Lower leg skin (tissue), 4 donors: ENCODE data around the gene CX3CR1. TPM values are rescaled to one million over a fixed set of nuclear protein-coding genes. Genes with fewer than 3 reads are reported as not detected.

Source experiments
- DNase-seq, 2 donors: peaks; one replicate each; pipeline ENCODE4 v3.0.0-alpha.2; 2019; ENCODE audit warnings: low spot score in 2 of 2
- H3K4me3 ChIP-seq: fragments of 200-600 bp; sonication (generic); 2 replicates; pipeline ENCODE4 v1.5.1; 2017; ENCODE audit warnings: mild to moderate bottlenecking, low read depth; ENCODE audit not compliant: poor library complexity, severe bottlenecking
- CTCF ChIP-seq, 3 donors: fragments of 450-650 bp; IDR thresholded peaks; one replicate each; pipeline ENCODE4 v1.5.1; 2016; ENCODE audit warnings: antibody characterized with exemption in 3 of 3, mild to moderate bottlenecking in 3 of 3, moderate library complexity in 2 of 3
- POLR2A ChIP-seq, 2 donors: fragments of 450-650 bp; IDR thresholded peaks; one replicate each; pipeline ENCODE4 v1.6.1; 2016 to 2017; ENCODE audit warnings: antibody characterized with exemption in 2 of 2, mild to moderate bottlenecking in 1 of 2, moderate library complexity in 1 of 2
- WGBS, 2 donors: methylation state at CpG; one replicate each; pipeline ENCODE4 v1.1.5; 2018; 5-methylcytosine and 5-hydroxymethylcytosine counted together
- intact Hi-C: fragments of 100-400 bp; cut with DNase I; formaldehyde crosslinking; loops from one replicate; pipeline ENCODE4 v1.15.0; 2023; ENCODE audit warnings: low total_unique reads
- total RNA-seq, 4 donors: library from RNA; depleted of rRNA; stranded (reverse); fragments of >200 nt; gene quantifications; one replicate each; pipeline ENCODE4 v1.1.0, GENCODE V29; 2016

Gene CX3CR1
- total RNA-seq, 4 donors from 2014 or later = 0.23 to 1.5 (median 0.97) TPM

GRCh38 chr3:39224288-39224687, 55.5 kb downstream of the CX3CR1 start:
- TF ChIP-seq POLR2A (IDR thresholded peaks at IDR 0.05) = no peak
- no peak for TF ChIP-seq CTCF (IDR thresholded peaks at IDR 0.05)
- intact Hi-C loops = no loop called here
- no peak overlapping the region for H3K4me3 ChIP-seq
- DNase-seq = no peak
- WGBS, 2 donors = 83 to 85% methylated on average over 2 of the region's 2 CpGs

DNA sequence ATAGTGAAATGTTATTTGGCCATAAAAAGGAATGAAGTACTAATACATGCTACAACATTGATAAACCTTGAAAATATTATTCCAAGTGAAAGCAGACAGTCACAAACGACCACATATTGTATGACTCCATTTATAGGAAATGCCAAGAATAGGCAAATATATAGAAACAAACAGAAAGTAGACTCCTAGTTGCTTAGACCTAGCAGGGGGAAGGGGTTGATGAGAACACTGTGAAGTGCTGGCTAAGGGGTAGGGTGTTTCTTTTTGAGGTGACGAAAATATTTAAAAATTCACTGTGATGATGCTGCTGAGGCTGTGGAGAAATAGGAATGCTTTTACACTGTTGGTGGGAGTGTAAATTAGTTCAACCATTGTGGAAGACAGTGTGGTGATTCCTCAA, 56.9 kb downstream of the CX3CR1 start:
- TF ChIP-seq CTCF (IDR thresholded peaks at IDR 0.05) = no peak
- no peak for TF ChIP-seq POLR2A (IDR thresholded peaks at IDR 0.05)
- no peak for DNase-seq
- H3K4me3 ChIP-seq = no peak overlapping the region
- intact Hi-C loops = no loop called here
- 75 to 79% methylated on average over 2 of the region's 2 CpGs for WGBS, 2 donors

GRCh38 chr3:39222462-39222861, 57.4 kb downstream of the CX3CR1 start:
- no peak for DNase-seq
- TF ChIP-seq POLR2A (IDR thresholded peaks at IDR 0.05) (no peak), CTCF (IDR thresholded peaks at IDR 0.05) (no peak)
- 78 to 81% methylated on average over 1 of the region's 1 CpG for WGBS, 2 donors
- intact Hi-C loops = no loop called here
- no peak overlapping the region for H3K4me3 ChIP-seq

DNA sequence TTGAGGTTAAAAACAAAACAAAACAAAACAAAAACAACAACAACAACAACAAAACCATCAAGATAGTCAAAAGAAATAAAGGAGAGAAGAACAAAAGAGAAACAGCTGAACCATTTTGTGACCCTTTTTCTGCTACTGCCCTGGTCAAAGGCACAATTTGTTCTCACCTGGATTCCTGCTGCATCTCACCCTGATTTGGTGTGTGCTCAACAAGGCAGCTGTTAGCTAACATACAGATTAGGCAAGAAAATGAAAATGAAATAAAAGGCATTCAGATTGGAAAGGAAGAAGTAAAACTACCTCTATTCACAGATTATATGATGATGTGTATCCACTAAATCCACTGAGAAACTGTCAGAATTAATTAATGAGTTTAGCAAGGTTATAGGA, 58.7 kb downstream of the CX3CR1 start:
- no peak overlapping the region for H3K4me3 ChIP-seq
- no peak for DNase-seq
- intact Hi-C loops = no loop called here
- TF ChIP-seq CTCF (IDR thresholded peaks at IDR 0.05) (no peak), POLR2A (IDR thresholded peaks at IDR 0.05) (no peak)

DNA sequence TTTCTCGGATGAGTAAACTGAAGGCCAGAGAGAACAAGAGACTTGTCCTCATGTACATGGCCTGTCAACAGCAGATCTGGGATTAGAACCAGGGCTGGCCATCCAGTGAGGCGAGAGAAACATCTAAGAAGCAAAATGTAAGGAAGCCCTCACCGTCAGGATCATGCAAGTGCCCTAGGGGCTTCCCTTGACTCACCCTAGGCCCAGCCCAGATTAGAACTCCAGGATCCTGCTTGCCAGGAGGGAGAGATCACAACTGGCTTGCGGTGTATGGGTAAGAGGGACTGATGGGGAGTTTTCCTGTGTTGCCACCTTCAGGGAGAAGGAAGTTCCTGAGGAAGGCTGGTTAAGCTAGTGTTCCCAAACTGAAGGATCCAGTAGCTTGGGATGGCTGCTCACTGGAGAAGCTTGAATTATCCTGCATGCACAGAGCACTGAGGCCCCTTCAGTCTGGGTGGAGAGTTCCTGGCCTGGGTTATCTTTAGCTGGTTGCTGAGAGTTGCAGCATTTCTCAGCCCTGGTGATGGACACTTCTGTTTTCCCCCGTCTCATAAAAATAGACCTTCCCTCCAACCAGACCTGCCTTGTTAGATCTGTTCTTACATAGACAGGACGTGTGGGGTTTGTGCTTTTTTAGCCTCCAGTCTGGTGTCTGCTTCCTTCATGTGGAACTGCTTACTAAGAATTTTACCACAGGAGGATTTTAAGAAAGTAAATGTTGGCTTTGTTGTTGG, 59.3 kb downstream of the CX3CR1 start:
- no peak for DNase-seq
- WGBS, 2 donors = 65 to 73% methylated on average over 6 of the region's 6 CpGs
- no peak overlapping the region for H3K4me3 ChIP-seq
- no peak for TF ChIP-seq POLR2A (IDR thresholded peaks at IDR 0.05)
- TF ChIP-seq CTCF (IDR thresholded peaks at IDR 0.05) = no peak
- intact Hi-C loops = no loop called here

DNA sequence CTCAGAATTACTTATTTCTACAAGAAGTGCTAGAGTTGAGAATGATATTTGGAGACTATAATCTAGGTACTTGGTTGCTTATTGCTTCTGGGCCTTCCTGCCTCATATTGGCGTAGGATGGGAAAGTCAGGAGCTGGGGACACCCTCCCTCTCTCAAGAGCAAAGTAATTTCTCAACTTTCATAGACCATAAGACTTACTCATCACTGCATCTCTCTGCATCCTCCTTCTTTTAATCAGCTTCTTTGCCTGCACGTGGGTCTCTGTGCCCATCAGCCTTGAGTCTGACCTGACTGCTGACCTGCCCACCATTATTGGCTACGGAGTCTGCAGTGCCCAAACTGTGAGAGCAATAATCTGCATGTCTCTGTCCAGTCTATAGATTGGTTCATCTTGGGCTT, 60.1 kb downstream of the CX3CR1 start:
- intact Hi-C loops = loop anchor here (10.0 kb wide), 1 partner anchor 65 kb away; the partner anchor contains the start of gene CX3CR1
- H3K4me3 ChIP-seq = no peak overlapping the region
- no peak for DNase-seq
- no peak for TF ChIP-seq POLR2A (IDR thresholded peaks at IDR 0.05)
- no peak for TF ChIP-seq CTCF (IDR thresholded peaks at IDR 0.05)
- 91 to 92% methylated on average over 3 of the region's 3 CpGs for WGBS, 2 donors
